ENCODE measurements around the gene HAL.

Gene HAL

GRCh38 chr12:96028538-96028937, 32.4 kb upstream of the HAL start:
- Histone ChIP-seq H3K4me3 (ENCODE audit: insufficient read length, low read depth) (no peak overlapping the region), H3K9ac (ENCODE audit: insufficient read length, low read depth) (no peak overlapping the region), H3K4me1 (ENCODE audit: insufficient read depth, insufficient read length) (no peaks in the 10 kb centered on the region), H3K9me3 (ENCODE audit: insufficient read depth, low read length) (no peaks in the 10 kb centered on the region), H3K27me3 (ENCODE audit: insufficient read depth, insufficient read length) (no peaks in the 10 kb centered on the region), H3K36me3 (ENCODE audit: insufficient read depth, insufficient read length, low read length) (peaks cover 46% of the 10 kb centered on the region)
- no peak for DNase-seq (ENCODE audit: low read depth, low spot score)
- no peak for TF ChIP-seq SUZ12 (IDR thresholded peaks at IDR 0.05; ENCODE audit: extremely low read depth, insufficient read depth, insufficient read length)
- no peak for TF ChIP-seq YY1 (IDR thresholded peaks at IDR 0.05; ENCODE audit: insufficient read depth, insufficient read length)
- no peak for TF ChIP-seq ZNF274 (IDR thresholded peaks at IDR 0.05; ENCODE audit: low read depth, low read length)

DNA sequence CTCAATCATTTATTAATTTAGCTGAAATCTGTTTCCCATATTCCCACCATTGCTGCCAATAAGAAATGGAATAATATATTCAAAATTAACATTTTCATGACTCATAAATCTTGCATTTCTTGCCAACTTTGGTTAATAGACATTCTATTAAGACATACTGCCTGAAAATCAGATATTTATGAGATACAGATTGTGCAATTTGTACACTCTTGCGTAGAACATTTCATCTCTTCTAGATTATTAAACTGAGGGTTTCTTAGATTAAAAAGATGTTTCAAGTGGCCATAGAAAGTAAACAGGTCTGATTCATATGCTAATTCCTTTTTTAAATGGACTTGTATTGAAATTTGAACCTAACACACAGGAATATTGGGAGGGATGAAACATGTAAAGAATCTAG, 30.2 kb upstream of the HAL start:
- Histone ChIP-seq H3K4me1 (ENCODE audit: insufficient read depth, insufficient read length) (no peaks in the 10 kb centered on the region), H3K36me3 (ENCODE audit: insufficient read depth, insufficient read length, low read length) (peaks cover 65% of the 10 kb centered on the region), H3K4me3 (ENCODE audit: insufficient read length, low read depth) (no peak overlapping the region), H3K9me3 (ENCODE audit: insufficient read depth, low read length) (no peaks in the 10 kb centered on the region), H3K27me3 (ENCODE audit: insufficient read depth, insufficient read length) (no peaks in the 10 kb centered on the region), H3K9ac (ENCODE audit: insufficient read length, low read depth) (no peak overlapping the region)
- TF ChIP-seq ZNF274 (IDR thresholded peaks at IDR 0.05; ENCODE audit: low read depth, low read length) (no peak), SUZ12 (IDR thresholded peaks at IDR 0.05; ENCODE audit: extremely low read depth, insufficient read depth, insufficient read length) (no peak), YY1 (IDR thresholded peaks at IDR 0.05; ENCODE audit: insufficient read depth, insufficient read length) (no peak)
- DNase-seq (ENCODE audit: low read depth, low spot score): no peak

- Histone ChIP-seq H3K36me3 (ENCODE audit: insufficient read depth, insufficient read length, low read length) (peaks cover 70% of the 10 kb centered on the region), H3K4me3 (ENCODE audit: insufficient read length, low read depth) (no peak overlapping the region), H3K9ac (ENCODE audit: insufficient read length, low read depth) (no peak overlapping the region), H3K4me1 (ENCODE audit: insufficient read depth, insufficient read length) (no peaks in the 10 kb centered on the region), H3K27me3 (ENCODE audit: insufficient read depth, insufficient read length) (no peaks in the 10 kb centered on the region), H3K9me3 (ENCODE audit: insufficient read depth, low read length) (no peaks in the 10 kb centered on the region)
- no peak for DNase-seq (ENCODE audit: low read depth, low spot score)
- TF ChIP-seq SUZ12 (IDR thresholded peaks at IDR 0.05; ENCODE audit: extremely low read depth, insufficient read depth, insufficient read length) (no peak), ZNF274 (IDR thresholded peaks at IDR 0.05; ENCODE audit: low read depth, low read length) (no peak), YY1 (IDR thresholded peaks at IDR 0.05; ENCODE audit: insufficient read depth, insufficient read length) (no peak)
These were observed 29.4 kb upstream of the HAL start for GRCh38 chr12:96025518-96025917.

GRCh38 chr12:96020314-96021003, 24.3 kb upstream of the HAL start:
- Histone ChIP-seq H3K36me3 (ENCODE audit: insufficient read depth, insufficient read length, low read length) (peaks cover 68% of the 10 kb centered on the region), H3K27me3 (ENCODE audit: insufficient read depth, insufficient read length) (no peaks in the 10 kb centered on the region), H3K9ac (ENCODE audit: insufficient read length, low read depth) (no peak overlapping the region), H3K9me3 (ENCODE audit: insufficient read depth, low read length) (no peaks in the 10 kb centered on the region), H3K4me1 (ENCODE audit: insufficient read depth, insufficient read length) (no peaks in the 10 kb centered on the region), H3K4me3 (ENCODE audit: insufficient read length, low read depth) (no peak overlapping the region)
- no peak for TF ChIP-seq ZNF274 (IDR thresholded peaks at IDR 0.05; ENCODE audit: low read depth, low read length)
- no peak for TF ChIP-seq YY1 (IDR thresholded peaks at IDR 0.05; ENCODE audit: insufficient read depth, insufficient read length)
- no peak for TF ChIP-seq SUZ12 (IDR thresholded peaks at IDR 0.05; ENCODE audit: extremely low read depth, insufficient read depth, insufficient read length)
- no peak for DNase-seq (ENCODE audit: low read depth, low spot score)

GRCh38 chr12:96015672-96016071, 19.5 kb upstream of the HAL start:
- H3K36me3 ChIP-seq (ENCODE audit: insufficient read depth, insufficient read length, low read length): peaks cover 73% of the 10 kb centered on the region
- TF ChIP-seq ZNF274 (IDR thresholded peaks at IDR 0.05; ENCODE audit: low read depth, low read length) (no peak), SUZ12 (IDR thresholded peaks at IDR 0.05; ENCODE audit: extremely low read depth, insufficient read depth, insufficient read length) (no peak)

DNA sequence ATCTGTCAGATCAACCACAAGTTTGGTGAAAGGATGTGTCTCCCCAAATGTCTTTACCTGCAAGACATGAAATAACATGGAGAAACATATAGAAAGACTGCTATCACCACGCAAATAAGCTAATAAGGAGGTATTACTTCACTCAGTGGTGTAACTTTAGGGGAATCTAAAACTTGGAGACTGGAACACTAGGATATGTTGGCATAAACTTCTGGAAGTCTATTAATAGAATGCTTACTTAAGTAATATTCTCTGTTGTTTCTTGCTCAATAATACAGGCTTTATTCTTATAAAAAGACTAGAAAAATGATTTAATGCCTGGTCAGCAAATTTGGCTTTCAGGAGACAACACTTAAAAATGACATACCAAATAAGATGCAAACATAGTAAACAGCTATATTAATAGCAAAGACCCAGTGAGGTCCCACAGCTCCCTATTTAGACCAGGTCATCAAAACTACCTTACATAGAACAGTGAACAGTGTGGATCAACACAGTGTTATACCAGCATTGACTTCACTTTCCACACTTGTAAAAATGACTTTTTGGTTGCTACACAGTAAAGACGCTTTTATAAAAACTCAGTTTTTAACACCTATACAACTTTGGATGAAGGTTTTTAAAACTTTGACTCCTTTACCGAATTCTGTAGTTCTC, 18.9 kb upstream of the HAL start:
- TF ChIP-seq YY1 (IDR thresholded peaks at IDR 0.05; ENCODE audit: insufficient read depth, insufficient read length) (no peak), ZNF274 (IDR thresholded peaks at IDR 0.05; ENCODE audit: low read depth, low read length) (no peak)
- DNase-seq (ENCODE audit: low read depth, low spot score): no peak
- Histone ChIP-seq H3K9me3 (ENCODE audit: insufficient read depth, low read length) (no peaks in the 10 kb centered on the region), H3K4me3 (ENCODE audit: insufficient read length, low read depth) (no peak overlapping the region), H3K9ac (ENCODE audit: insufficient read length, low read depth) (no peak overlapping the region), H3K36me3 (ENCODE audit: insufficient read depth, insufficient read length, low read length) (peaks cover 79% of the 10 kb centered on the region), H3K4me1 (ENCODE audit: insufficient read depth, insufficient read length) (no peaks in the 10 kb centered on the region), H3K27me3 (ENCODE audit: insufficient read depth, insufficient read length) (no peaks in the 10 kb centered on the region)

More at GRCh38 chr12:96015672-96016071, 19.5 kb upstream of the HAL start:
- H3K9ac ChIP-seq (ENCODE audit: insufficient read length, low read depth): no peak overlapping the region
- H3K4me3 ChIP-seq (ENCODE audit: insufficient read length, low read depth): no peak overlapping the region
- H3K9me3 ChIP-seq (ENCODE audit: insufficient read depth, low read length): no peaks in the 10 kb centered on the region
- DNase-seq (ENCODE audit: low read depth, low spot score): no peak
- H3K4me1 ChIP-seq (ENCODE audit: insufficient read depth, insufficient read length): no peaks in the 10 kb centered on the region
- no peaks in the 10 kb centered on the region for H3K27me3 ChIP-seq (ENCODE audit: insufficient read depth, insufficient read length)

DNA sequence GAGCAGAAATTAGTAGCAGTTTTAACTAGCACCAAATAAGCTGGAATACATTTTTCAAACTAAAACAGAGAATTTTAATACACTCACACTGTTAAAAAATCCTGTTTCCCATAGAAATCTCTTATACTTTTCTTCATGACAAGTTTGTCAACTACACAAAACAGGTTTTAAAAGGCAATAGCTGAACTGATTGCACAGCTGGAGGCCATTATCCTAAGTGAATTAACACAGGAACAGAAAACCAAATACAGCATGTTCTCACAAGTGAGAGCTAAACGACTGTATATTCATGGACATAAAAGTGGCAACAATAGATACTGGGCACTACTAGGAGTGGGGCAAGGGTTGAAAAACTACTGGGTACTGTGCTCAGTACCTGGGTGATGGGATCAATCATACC, 11.6 kb upstream of the HAL start:
- Histone ChIP-seq H3K9me3 (ENCODE audit: insufficient read depth, low read length) (no peaks in the 10 kb centered on the region), H3K27me3 (ENCODE audit: insufficient read depth, insufficient read length) (no peaks in the 10 kb centered on the region), H3K36me3 (ENCODE audit: insufficient read depth, insufficient read length, low read length) (peaks cover 89% of the 10 kb centered on the region), H3K4me3 (ENCODE audit: insufficient read length, low read depth) (no peak overlapping the region), H3K9ac (ENCODE audit: insufficient read length, low read depth) (no peak overlapping the region), H3K4me1 (ENCODE audit: insufficient read depth, insufficient read length) (no peaks in the 10 kb centered on the region)
- DNase-seq (ENCODE audit: low read depth, low spot score): no peak
- TF ChIP-seq YY1 (IDR thresholded peaks at IDR 0.05; ENCODE audit: insufficient read depth, insufficient read length) (no peak), ZNF274 (IDR thresholded peaks at IDR 0.05; ENCODE audit: low read depth, low read length) (no peak), SUZ12 (IDR thresholded peaks at IDR 0.05; ENCODE audit: extremely low read depth, insufficient read depth, insufficient read length) (no peak)
